ENCODE results near the gene ZNF341. TPM values are rescaled to one million over a fixed set of nuclear protein-coding genes. Genes with fewer than 3 reads are reported as not detected.
"Not testable (repeated sequence)": the region's sequence is repeated elsewhere in the genome, so short reads cannot be mapped to it uniquely, and the experiment has no call there.

ZNF341 gene
- total and polyA plus RNA-seq, 4 donors = 2.1 to 4.3 (median 3.4) TPM

GRCh38 chr20:33694639-33695012 is 37.2 kb upstream of the ZNF341 start:
- WGBS, 2 donors = 66 to 72% methylated on average over 6 of the region's 6 CpGs
- H3K27ac ChIP-seq (ENCODE audit: low read depth in 1 of 2, low read length in 1 of 2) = peak overlapping the region in 1 of 2 donors; percentile 9
- peaks cover 0 to 10% (median 3%) of the 10 kb centered on the region in 5 donors for H3K4me1 ChIP-seq (ENCODE audit: control insufficient read depth in 5 of 5, insufficient read depth in 5 of 5, low read length in 5 of 5)
- no peak for ATAC-seq (ENCODE audit: insufficient read depth, low FRiP score)
- DNase-seq = no peak
- H3K27me3 ChIP-seq (ENCODE audit: control insufficient read depth in 3 of 3, insufficient read depth in 3 of 3, low read length in 2 of 3) = no peaks in the 10 kb centered on the region
- no peaks in the 10 kb centered on the region for H3K9me3 ChIP-seq (ENCODE audit: control insufficient read depth in 4 of 4, insufficient read depth in 3 of 4, low read length in 3 of 4)
- TF ChIP-seq CTCF (IDR thresholded peaks at IDR 0.05; ENCODE audit: control extremely low read depth, extremely low read depth) = no peak
- no peak overlapping the region for H3K4me3 ChIP-seq
- no peak overlapping the region for H3K9ac ChIP-seq (ENCODE audit: insufficient read depth in 1 of 2, low read length in 2 of 2)
- H3K36me3 ChIP-seq (ENCODE audit: control insufficient read depth in 4 of 4, insufficient read depth in 4 of 4, low read length in 4 of 4) = no peaks in the 10 kb centered on the region

GRCh38 chr20:33696448-33696847 is 35.3 kb upstream of the ZNF341 start:
- TF ChIP-seq CTCF (IDR thresholded peaks at IDR 0.05; ENCODE audit: control extremely low read depth, extremely low read depth) = no peak
- no peaks in the 10 kb centered on the region for H3K27me3 ChIP-seq (ENCODE audit: control insufficient read depth in 3 of 3, insufficient read depth in 3 of 3, low read length in 2 of 3)
- H3K9me3 ChIP-seq (ENCODE audit: control insufficient read depth in 4 of 4, insufficient read depth in 3 of 4, low read length in 3 of 4) = no peaks in the 10 kb centered on the region
- H3K27ac ChIP-seq (ENCODE audit: low read depth in 1 of 2, low read length in 1 of 2) = no peak overlapping the region
- ATAC-seq (ENCODE audit: insufficient read depth, low FRiP score) (no peak), DNase-seq (no peak)
- H3K36me3 ChIP-seq (ENCODE audit: control insufficient read depth in 4 of 4, insufficient read depth in 4 of 4, low read length in 4 of 4) = no peaks in the 10 kb centered on the region
- WGBS, 2 donors = 88 to 93% methylated on average over 4 of the region's 4 CpGs
- H3K4me1 ChIP-seq (ENCODE audit: control insufficient read depth in 5 of 5, insufficient read depth in 5 of 5, low read length in 5 of 5) = peaks cover 0 to 10% (median 3%) of the 10 kb centered on the region in 5 donors
- no peak overlapping the region for H3K4me3 ChIP-seq
- no peak overlapping the region for H3K9ac ChIP-seq (ENCODE audit: insufficient read depth in 1 of 2, low read length in 2 of 2)

GRCh38 chr20:33697129-33697528 is 34.7 kb upstream of the ZNF341 start:
- no peaks in the 10 kb centered on the region for H3K27me3 ChIP-seq (ENCODE audit: control insufficient read depth in 3 of 3, insufficient read depth in 3 of 3, low read length in 2 of 3)
- H3K27ac ChIP-seq (ENCODE audit: low read depth in 1 of 2, low read length in 1 of 2) = no peak overlapping the region
- DNase-seq = no peak
- TF ChIP-seq CTCF (IDR thresholded peaks at IDR 0.05; ENCODE audit: control extremely low read depth, extremely low read depth) = no peak
- H3K4me3 ChIP-seq = no peak overlapping the region
- H3K9ac ChIP-seq (ENCODE audit: insufficient read depth in 1 of 2, low read length in 2 of 2) = no peak overlapping the region
- ATAC-seq (ENCODE audit: insufficient read depth, low FRiP score) = no peak
- H3K9me3 ChIP-seq (ENCODE audit: control insufficient read depth in 4 of 4, insufficient read depth in 3 of 4, low read length in 3 of 4) = no peaks in the 10 kb centered on the region
- H3K4me1 ChIP-seq (ENCODE audit: control insufficient read depth in 5 of 5, insufficient read depth in 5 of 5, low read length in 5 of 5) = peaks cover 0 to 10% (median 3%) of the 10 kb centered on the region in 5 donors
- 89 to 90% methylated on average over 8 of the region's 8 CpGs for WGBS, 2 donors
- no peaks in the 10 kb centered on the region for H3K36me3 ChIP-seq (ENCODE audit: control insufficient read depth in 4 of 4, insufficient read depth in 4 of 4, low read length in 4 of 4)

GRCh38 chr20:33698966-33699365 is 32.8 kb upstream of the ZNF341 start:
- H3K9ac ChIP-seq (ENCODE audit: insufficient read depth in 1 of 2, low read length in 2 of 2); H3K27ac ChIP-seq (ENCODE audit: low read depth in 1 of 2, low read length in 1 of 2); DNase-seq; H3K36me3 ChIP-seq (ENCODE audit: control insufficient read depth in 4 of 4, insufficient read depth in 4 of 4, low read length in 4 of 4); H3K4me3 ChIP-seq; ATAC-seq (ENCODE audit: insufficient read depth, low FRiP score); H3K4me1 ChIP-seq (ENCODE audit: control insufficient read depth in 5 of 5, insufficient read depth in 5 of 5, low read length in 5 of 5); H3K27me3 ChIP-seq (ENCODE audit: control insufficient read depth in 3 of 3, insufficient read depth in 3 of 3, low read length in 2 of 3); H3K9me3 ChIP-seq (ENCODE audit: control insufficient read depth in 4 of 4, insufficient read depth in 3 of 4, low read length in 3 of 4): not testable (repeated sequence)
- WGBS, 2 donors = 96 to 97% methylated on average over 10 to 19 of the region's 27 CpGs

- not testable (repeated sequence) for H3K4me1 ChIP-seq (ENCODE audit: control insufficient read depth in 5 of 5, insufficient read depth in 5 of 5, low read length in 5 of 5); H3K4me3 ChIP-seq; H3K9me3 ChIP-seq (ENCODE audit: control insufficient read depth in 4 of 4, insufficient read depth in 3 of 4, low read length in 3 of 4); DNase-seq; ATAC-seq (ENCODE audit: insufficient read depth, low FRiP score); H3K27ac ChIP-seq (ENCODE audit: low read depth in 1 of 2, low read length in 1 of 2); H3K27me3 ChIP-seq (ENCODE audit: control insufficient read depth in 3 of 3, insufficient read depth in 3 of 3, low read length in 2 of 3); H3K36me3 ChIP-seq (ENCODE audit: control insufficient read depth in 4 of 4, insufficient read depth in 4 of 4, low read length in 4 of 4); H3K9ac ChIP-seq (ENCODE audit: insufficient read depth in 1 of 2, low read length in 2 of 2)
- WGBS, 2 donors = 92 to 95% methylated on average over 30 to 45 of the region's 45 CpGs
Observed at GRCh38 chr20:33700696-33701441, 30.9 kb upstream of the ZNF341 start.

All from lung (tissue), 12 donors.